Right cardiac atrium (tissue), 5 donors: ENCODE results near the gene ANKFY1. TPM values are rescaled to one million over a fixed set of nuclear protein-coding genes. Genes with fewer than 3 reads are reported as not detected.

Source experiments
- ATAC-seq, 2 donors: fragments of 200-7000 bp; cut with Tn5 transposase; one replicate each; pipeline versions ENCODE4 v1.8.0 to v1.9.1; 2020; ENCODE audit warnings: moderate library complexity in 2 of 2, mild to moderate bottlenecking in 1 of 2
- DNase-seq, 3 donors: peaks; one replicate each; pipeline ENCODE4 v3.0.0-alpha.2; 2020
- H3K27ac ChIP-seq: one replicate; pipeline ENCODE4 v1.5.1; 2013; ENCODE audit warnings: mild to moderate bottlenecking, low read length, control low read depth, moderate library complexity
- H3K27me3 ChIP-seq: one replicate; pipeline ENCODE4 v1.6.1; 2013; ENCODE audit not compliant: control insufficient read depth, insufficient read depth
- H3K4me1 ChIP-seq: one replicate; pipeline ENCODE4 v1.6.1; 2013; ENCODE audit warnings: low read length; ENCODE audit not compliant: control insufficient read depth, insufficient read depth
- H3K4me3 ChIP-seq: one replicate; pipeline ENCODE4 v1.5.1; 2013; ENCODE audit warnings: low read length, control low read depth
- H3K9me3 ChIP-seq: one replicate; pipeline ENCODE4 v1.6.1; 2013; ENCODE audit warnings: low read length; ENCODE audit not compliant: control insufficient read depth
- WGBS: extraction: QIAGEN DNeasy Blood & Tissue Kit; methylation state at CpG from one replicate; pipeline ENCODE4 v1.1.7; 2013; 5-methylcytosine and 5-hydroxymethylcytosine counted together
- intact Hi-C, 4 donors: fragments of 100-400 bp; cut with DNase I; formaldehyde crosslinking; loops; one replicate each; pipeline versions ENCODE4 v1.11.0 to v1.14.0; 2022 to 2023
- long read RNA-seq, 4 donors: library from polyadenylated mRNA; unstranded; transcript quantifications; one replicate each; pipeline ENCODE4 v2.0.0, GENCODE V29; 2020 to 2021
- polyA plus RNA-seq: library from polyadenylated mRNA; stranded (reverse); fragments of 200-250 nt; gene quantifications from one replicate; pipeline ENCODE4 v1.2.3, GENCODE V29; 2013
- total RNA-seq, 4 donors: library from RNA; stranded (reverse); fragmentation: NEBNext Ultra II Directional; extraction: Animal tissue kit (Norgen Biotek cat#: 25700); gene quantifications; one replicate each; pipeline ENCODE4 v1.2.1, GENCODE V29; 2021
- donor health status: healthy with polysubstance abuse.
- donor health status: DM: no; HTN: yes; CAD: no.
- donor health status: DM: no; HTN: no; CAD: no.
- donor health status: DM: no; HTN: yes; CAD: no; lungs with severe emphysema.
- donor health status: DM: yes; HTN: yes; CAD: no.

ANKFY1 gene
- total RNA-seq: 10 to 100 TPM; 24.1 to 27.1 (median 25.4) TPM
- 8.6 TPM for polyA plus RNA-seq
- long read RNA-seq, donor 1, full-length matches to known transcripts: 1 of 9 reads
- long read RNA-seq, donor 1, partial matches to known transcripts: 1 of 9 reads
- long read RNA-seq, donor 1, other reads (novel, unspliced or antisense): 7 of 9 reads
- long read RNA-seq, donor 2, full-length matches to known transcripts: 2 of 8 reads
- long read RNA-seq, donor 2, partial matches to known transcripts: 6 of 8 reads
- long read RNA-seq, donor 2, other reads (novel, unspliced or antisense): 0 of 8 reads
- long read RNA-seq, donor 3, full-length matches to known transcripts: 4 of 16 reads
- long read RNA-seq, donor 3, partial matches to known transcripts: 6 of 16 reads
- long read RNA-seq, donor 3, other reads (novel, unspliced or antisense): 6 of 16 reads
- long read RNA-seq, donor 4, partial matches to known transcripts: 2 of 3 reads
- long read RNA-seq, donor 4, other reads (novel, unspliced or antisense): 1 of 3 reads

GRCh38 chr17:4263282-4264215 lies at the start of gene ANKFY1:
Gene ANKFY1 (minus strand): TSS chr17:4263979. CDS start chr17:4263941, 38 bp downstream.
- peak; percentile 96 to 98 for ATAC-seq
- Histone ChIP-seq H3K4me3 (peak within 1 kb of the TSS; percentile 73), H3K27ac (peak within 1 kb of the TSS; percentile 45), H3K9me3 (no peaks in the 10 kb centered on the region), H3K27me3 (no peaks in the 10 kb centered on the region), H3K4me1 (peaks cover 4% of the 10 kb centered on the region)
- peak; percentile 97 to 99 (median 98) for DNase-seq
- under 1% methylated on average over 85 of the region's 85 CpGs for WGBS
- intact Hi-C loops: no loop called here

GRCh38 chr17:4310354-4311060 lies 46.7 kb upstream of the ANKFY1 start:
- Histone ChIP-seq H3K4me3 (no peak overlapping the region), H3K27me3 (no peaks in the 10 kb centered on the region), H3K4me1 (peaks cover 6% of the 10 kb centered on the region), H3K9me3 (no peaks in the 10 kb centered on the region), H3K27ac (no peak overlapping the region)
- intact Hi-C loops: no loop called here
- DNase-seq (peak in 1 of 3 donors; percentile 68), ATAC-seq (peak; percentile 65 to 88)
- 58% methylated on average over 6 of the region's 6 CpGs for WGBS

GRCh38 chr17:4309897-4310296 lies 46.1 kb upstream of the ANKFY1 start:
- Histone ChIP-seq H3K4me1 (peaks cover 6% of the 10 kb centered on the region), H3K27ac (no peak overlapping the region), H3K27me3 (no peaks in the 10 kb centered on the region), H3K4me3 (no peak overlapping the region), H3K9me3 (no peaks in the 10 kb centered on the region)
- DNase-seq: no peak
- intact Hi-C loops: loop anchor here in 1 of 4 donors (10.0 kb wide), 2 partner anchors 55 to 95 kb away; partner anchors contain the start of gene UBE2G1
- 24% methylated on average over 1 of the region's 1 CpG for WGBS
- no peak for ATAC-seq

GRCh38 chr17:4307179-4307930 lies 43.6 kb upstream of the ANKFY1 start:
- intact Hi-C loops: loop anchor here in 1 of 4 donors (10.0 kb wide), 2 partner anchors 57 to 93 kb away; partner anchors contain the start of gene UBE2G1
- 90% methylated on average over 7 of the region's 7 CpGs for WGBS
- ATAC-seq (no peak), DNase-seq (no peak)
- H3K9me3 ChIP-seq: no peaks in the 10 kb centered on the region
- H3K27me3 ChIP-seq: no peaks in the 10 kb centered on the region
- no peak overlapping the region for H3K27ac ChIP-seq
- H3K4me1 ChIP-seq: peaks cover 4% of the 10 kb centered on the region
- no peak overlapping the region for H3K4me3 ChIP-seq

GRCh38 chr17:4305224-4305623 lies 41.4 kb upstream of the ANKFY1 start:
- Histone ChIP-seq H3K4me1 (peaks cover 2% of the 10 kb centered on the region), H3K27ac (no peak overlapping the region), H3K4me3 (no peak overlapping the region), H3K9me3 (no peaks in the 10 kb centered on the region), H3K27me3 (no peaks in the 10 kb centered on the region)
- no peak for ATAC-seq
- DNase-seq: no peak
- intact Hi-C loops: loop anchor here in 1 of 4 donors (10.0 kb wide), 2 partner anchors 60 to 90 kb away; partner anchors contain the start of gene UBE2G1
- 89% methylated on average over 7 of the region's 7 CpGs for WGBS

- DNase-seq (no peak), ATAC-seq (peak; percentile 64 to 71)
- Histone ChIP-seq H3K4me3 (no peak overlapping the region), H3K27ac (no peak overlapping the region), H3K4me1 (peaks cover 2% of the 10 kb centered on the region), H3K27me3 (no peaks in the 10 kb centered on the region), H3K9me3 (no peaks in the 10 kb centered on the region)
- 50% methylated on average over 6 of the region's 6 CpGs for WGBS
- intact Hi-C loops: loop anchor here in 1 of 4 donors (10.0 kb wide), 2 partner anchors 60 to 90 kb away; partner anchors contain the start of gene UBE2G1
Measured at GRCh38 chr17:4304417-4305027, 40.7 kb upstream of the ANKFY1 start.

GRCh38 chr17:4301066-4301465 lies 37.3 kb upstream of the ANKFY1 start:
- intact Hi-C loops: loop anchor here in 1 of 4 donors (10.0 kb wide), 2 partner anchors 64 to 86 kb away; partner anchors contain the start of gene UBE2G1
- H3K9me3 ChIP-seq: no peaks in the 10 kb centered on the region
- H3K4me1 ChIP-seq: no peaks in the 10 kb centered on the region
- no peaks in the 10 kb centered on the region for H3K27me3 ChIP-seq
- no peak overlapping the region for H3K27ac ChIP-seq
- 69% methylated on average over 5 of the region's 5 CpGs for WGBS
- DNase-seq (peak in 1 of 3 donors; percentile 48), ATAC-seq (no peak)
- no peak overlapping the region for H3K4me3 ChIP-seq

- 81% methylated on average over 3 of the region's 3 CpGs for WGBS
- no peaks in the 10 kb centered on the region for H3K4me1 ChIP-seq
- H3K9me3 ChIP-seq: no peaks in the 10 kb centered on the region
- ATAC-seq (no peak), DNase-seq (no peak)
- H3K27ac ChIP-seq: no peak overlapping the region
- intact Hi-C loops: no loop called here
- H3K4me3 ChIP-seq: no peak overlapping the region
- no peaks in the 10 kb centered on the region for H3K27me3 ChIP-seq
Measured at GRCh38 chr17:4297351-4297750, 33.6 kb upstream of the ANKFY1 start.

- intact Hi-C loops: no loop called here
- H3K27me3 ChIP-seq: no peaks in the 10 kb centered on the region
- H3K27ac ChIP-seq: no peak overlapping the region
- ATAC-seq (no peak), DNase-seq (no peak)
- H3K4me3 ChIP-seq: no peak overlapping the region
- no peaks in the 10 kb centered on the region for H3K4me1 ChIP-seq
- 60% methylated on average over 4 of the region's 4 CpGs for WGBS
- H3K9me3 ChIP-seq: no peaks in the 10 kb centered on the region
Measured at GRCh38 chr17:4295686-4296085, 31.9 kb upstream of the ANKFY1 start.
